ENCODE measurements around the gene ZNF500.

Gene ZNF500

GRCh38 chr16:4772351-4772750 lies 5.4 kb upstream of the ZNF500 start:
- DNase-seq (ENCODE audit: low read depth in 2 of 2): no peak

GRCh38 chr16:4771646-4772045 lies 4.7 kb upstream of the ZNF500 start:
- DNase-seq (ENCODE audit: low read depth in 2 of 2): no peak

GRCh38 chr16:4769306-4769638 lies 2.3 kb upstream of the ZNF500 start:
- no peak for DNase-seq (ENCODE audit: low read depth in 2 of 2)

GRCh38 chr16:4768549-4769305 lies 1.8 kb upstream of the ZNF500 start:
- DNase-seq (ENCODE audit: low read depth in 2 of 2): peak; percentile 88 to 94

- no peak for DNase-seq (ENCODE audit: low read depth in 2 of 2)
Observed at GRCh38 chr16:4767872-4768548, 1.0 kb upstream of the ZNF500 start.

- no peak for DNase-seq (ENCODE audit: low read depth in 2 of 2)
Observed at GRCh38 chr16:4765511-4766474, 1.2 kb downstream of the ZNF500 start.

- no peak for DNase-seq (ENCODE audit: low read depth in 2 of 2)
Observed at GRCh38 chr16:4763791-4764190, 3.2 kb downstream of the ZNF500 start.

GRCh38 chr16:4762205-4762604 lies 4.8 kb downstream of the ZNF500 start:
- no peak for DNase-seq (ENCODE audit: low read depth in 2 of 2)

- DNase-seq (ENCODE audit: low read depth in 2 of 2): no peak
Observed at GRCh38 chr16:4760221-4760910, 6.6 kb downstream of the ZNF500 start.

- no peak for DNase-seq (ENCODE audit: low read depth in 2 of 2)
Observed at GRCh38 chr16:4755687-4756086, 11.3 kb downstream of the ZNF500 start.

- no peak for DNase-seq (ENCODE audit: low read depth in 2 of 2)
Observed at GRCh38 chr16:4754865-4755264, 12.1 kb downstream of the ZNF500 start.

GRCh38 chr16:4753227-4753626 lies 13.7 kb downstream of the ZNF500 start:
- DNase-seq (ENCODE audit: low read depth in 2 of 2): no peak

GRCh38 chr16:4752351-4753100 lies 14.4 kb downstream of the ZNF500 start:
- no peak for DNase-seq (ENCODE audit: low read depth in 2 of 2)

- DNase-seq (ENCODE audit: low read depth in 2 of 2): no peak
Observed at GRCh38 chr16:4750896-4751295, 16.1 kb downstream of the ZNF500 start.

- DNase-seq (ENCODE audit: low read depth in 2 of 2): no peak
Observed at GRCh38 chr16:4749700-4750257, 17.2 kb downstream of the ZNF500 start.

GRCh38 chr16:4748682-4749411 lies 18.1 kb downstream of the ZNF500 start:
- DNase-seq (ENCODE audit: low read depth in 2 of 2): no peak

GRCh38 chr16:4747906-4748681 lies 18.9 kb downstream of the ZNF500 start:
- DNase-seq (ENCODE audit: low read depth in 2 of 2): no peak

- no peak for DNase-seq (ENCODE audit: low read depth in 2 of 2)
Observed at GRCh38 chr16:4746991-4747574, 19.9 kb downstream of the ZNF500 start.

- DNase-seq (ENCODE audit: low read depth in 2 of 2): no peak
Observed at GRCh38 chr16:4746215-4746614, 20.7 kb downstream of the ZNF500 start.

Data from stimulated activated CD4-positive, alpha-beta T cell treated with anti-CD3 and anti-CD28 coated beads, Interleukin-12 subunit alpha, Interleukin-12 subunit beta, amount 100 ng/mL, for 24 hours (primary cell).